Sigmoid colon (tissue), 3 donors: Measurements from ENCODE around the gene COL6A2.

Source experiments
- CTCF ChIP-seq, 4 experiments: fragments of 450-650 bp in 3 of 4; fragments of 200-600 bp in 1 of 4; IDR thresholded peaks; one replicate each; pipeline ENCODE4 v1.5.1; 2016 to 2019; ENCODE audit warnings: antibody characterized with exemption in 4 of 4, mild to moderate bottlenecking in 3 of 4, moderate library complexity in 2 of 4
- POLR2A ChIP-seq, 2 donors: fragments of 450-650 bp; IDR thresholded peaks; one replicate each; pipeline ENCODE4 v1.6.1; 2016; ENCODE audit warnings: antibody characterized with exemption in 2 of 2, mild to moderate bottlenecking in 2 of 2, moderate library complexity in 2 of 2

GRCh38 chr21:46089285-46089684 is 8.6 kb upstream of the COL6A2 start:
- no peak for TF ChIP-seq CTCF (IDR thresholded peaks at IDR 0.05)
- no peak for TF ChIP-seq POLR2A (IDR thresholded peaks at IDR 0.05)
